HG02852 (cell line): ENCODE measurements around the gene GOLGA8O.
"Not testable (repeated sequence)": the region's sequence is repeated elsewhere in the genome, so short reads cannot be mapped to it uniquely, and the experiment has no call there.

ENCODE experiments used
- ATAC-seq: cut with Tn5 transposase; IDR thresholded peaks from one replicate; pipeline ENCODE4 v1.9.1; 2021; ENCODE audit warnings: mild to moderate bottlenecking, moderate library complexity; ENCODE audit not compliant: unreplicated experiment

GOLGA8O gene, protein sequence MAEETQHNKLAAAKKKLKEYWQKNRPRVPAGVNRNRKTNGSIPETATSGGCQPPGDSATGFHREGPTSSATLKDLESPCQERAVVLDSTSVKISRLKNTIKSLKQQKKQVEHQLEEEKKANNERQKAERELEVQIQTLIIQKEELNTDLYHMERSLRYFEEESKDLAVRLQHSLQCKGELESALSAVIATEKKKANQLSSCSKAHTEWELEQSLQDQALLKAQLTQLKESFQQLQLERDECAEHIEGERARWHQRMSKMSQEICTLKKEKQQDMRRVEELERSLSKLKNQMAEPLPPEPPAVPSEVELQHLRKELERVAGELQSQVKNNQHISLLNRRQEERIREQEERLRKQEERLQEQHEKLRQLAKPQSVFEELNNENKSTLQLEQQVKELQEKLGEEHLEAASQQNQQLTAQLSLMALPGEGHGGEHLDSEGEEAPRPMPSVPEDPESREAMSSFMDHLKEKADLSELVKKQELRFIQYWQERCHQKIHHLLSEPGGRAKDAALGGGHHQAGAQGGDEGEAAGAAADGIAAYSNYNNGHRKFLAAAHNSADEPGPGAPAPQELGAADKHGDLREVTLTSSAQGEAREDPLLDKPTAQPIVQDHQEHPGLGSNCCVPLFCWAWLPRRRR

DNA sequence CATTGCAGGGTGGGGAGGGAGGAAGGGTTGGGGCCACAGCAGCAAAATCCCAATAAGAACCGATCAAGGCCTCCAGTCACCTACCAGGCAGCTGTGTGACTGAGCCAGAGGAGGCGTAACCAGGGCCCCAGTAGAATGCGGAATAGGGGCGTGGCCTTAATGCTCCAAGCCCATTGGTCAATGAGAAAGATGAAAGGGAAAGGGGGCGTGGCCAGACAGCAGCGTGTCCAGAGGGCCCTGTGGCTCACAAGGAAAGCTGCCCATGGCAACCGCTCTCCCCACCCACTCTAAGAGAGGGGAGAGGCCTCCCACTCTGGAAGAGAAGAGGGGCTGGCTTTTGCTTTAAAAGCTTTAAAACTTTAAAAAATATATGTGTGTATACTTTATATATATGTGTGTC is at the start of gene GOLGA8O:
GOLGA8O (minus strand) TSS at position 101 of the 400 bp plus-strand sequence; CDS start at position 3, 98 bp downstream.
- not testable (repeated sequence) for ATAC-seq

DNA sequence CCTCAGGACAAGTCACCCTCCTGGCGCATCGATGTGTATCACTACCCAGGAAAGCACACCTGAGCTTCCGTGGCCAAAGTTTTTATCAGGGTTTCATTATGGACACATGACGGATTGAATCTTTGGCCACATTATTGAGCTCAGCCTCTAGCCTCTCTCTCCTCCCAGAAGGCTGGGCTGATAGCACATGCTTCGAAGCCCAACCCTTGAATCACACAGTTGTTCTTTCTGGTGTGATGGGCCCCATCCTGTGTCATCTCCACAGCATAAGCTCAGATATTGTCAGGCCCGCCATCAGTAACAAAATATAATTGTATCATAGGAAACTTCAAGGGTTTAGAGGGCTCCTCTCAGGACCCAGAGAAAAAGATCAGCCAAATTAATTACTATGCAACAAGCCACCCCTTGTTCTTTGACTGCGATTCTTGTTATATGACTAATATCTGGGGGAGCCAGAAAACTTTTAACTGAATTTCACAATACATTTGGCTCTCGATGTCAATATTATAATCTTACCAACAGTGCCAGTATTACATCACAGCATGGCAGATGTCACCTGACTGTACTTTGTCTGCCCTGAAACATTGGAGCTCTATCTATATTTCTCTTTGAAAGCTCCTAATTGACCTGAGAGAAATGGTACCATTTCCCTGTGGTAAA is 48.8 kb upstream of the GOLGA8O start:
- not testable (repeated sequence) for ATAC-seq

DNA sequence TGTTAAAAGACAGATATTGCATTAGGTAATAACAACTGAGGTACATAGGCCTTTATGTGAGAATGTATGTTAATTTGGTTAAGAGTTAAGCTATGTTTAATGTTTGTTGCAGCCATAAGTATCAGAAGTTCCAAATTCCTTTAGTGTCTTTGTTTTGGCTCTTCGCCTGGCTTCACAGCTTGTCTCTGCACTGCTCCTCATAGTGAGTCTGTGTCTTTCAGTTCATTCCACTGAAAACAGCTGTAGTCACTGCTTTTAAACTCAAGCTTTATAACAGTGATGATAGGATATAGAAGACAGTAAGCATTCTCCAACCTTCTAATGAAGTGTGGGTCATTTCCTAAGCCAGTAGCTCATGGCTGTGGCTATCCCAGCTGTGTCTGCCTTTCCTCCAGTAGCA is 47.5 kb upstream of the GOLGA8O start:
- not testable (repeated sequence) for ATAC-seq

DNA sequence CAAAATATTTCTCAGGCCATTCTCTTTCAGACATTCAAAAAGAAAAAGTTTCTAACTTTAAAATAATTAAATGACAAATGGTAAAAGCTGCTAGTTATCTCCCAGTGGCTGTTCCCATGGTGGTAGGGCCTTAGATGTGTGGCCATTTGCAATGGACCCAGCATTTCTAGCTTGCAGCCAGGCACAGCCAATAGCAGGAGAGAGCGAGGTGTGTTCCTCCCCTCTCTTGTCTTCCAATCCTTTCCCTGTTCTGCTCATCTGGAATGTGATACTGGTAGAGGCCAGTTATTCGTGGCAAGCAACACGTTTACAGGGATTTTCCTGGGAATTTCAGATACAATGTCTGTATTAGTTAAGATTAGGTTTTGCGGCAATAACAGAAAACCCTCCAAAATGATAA is 37.3 kb upstream of the GOLGA8O start:
- ATAC-seq: not testable (repeated sequence)

DNA sequence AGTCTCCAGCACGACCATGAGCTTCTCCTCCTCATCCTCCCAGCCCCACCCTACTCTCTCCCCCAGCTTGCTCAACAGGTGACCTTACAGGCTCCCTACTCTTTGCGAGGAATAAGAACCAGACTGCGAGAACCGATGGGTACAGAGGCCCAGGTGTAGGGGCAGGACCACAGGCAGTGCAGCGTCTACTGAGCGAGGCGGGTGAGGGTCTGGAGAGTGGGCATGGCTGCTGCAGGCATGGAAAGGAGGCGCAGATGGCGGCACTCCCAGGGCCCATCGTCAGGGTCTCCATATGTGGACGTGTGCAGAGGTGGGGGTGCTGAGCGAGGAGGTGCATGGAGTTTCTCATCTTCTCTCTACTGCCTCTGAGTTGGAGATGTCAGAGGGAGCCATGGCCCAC is 31.0 kb upstream of the GOLGA8O start:
- ATAC-seq: not testable (repeated sequence)

DNA sequence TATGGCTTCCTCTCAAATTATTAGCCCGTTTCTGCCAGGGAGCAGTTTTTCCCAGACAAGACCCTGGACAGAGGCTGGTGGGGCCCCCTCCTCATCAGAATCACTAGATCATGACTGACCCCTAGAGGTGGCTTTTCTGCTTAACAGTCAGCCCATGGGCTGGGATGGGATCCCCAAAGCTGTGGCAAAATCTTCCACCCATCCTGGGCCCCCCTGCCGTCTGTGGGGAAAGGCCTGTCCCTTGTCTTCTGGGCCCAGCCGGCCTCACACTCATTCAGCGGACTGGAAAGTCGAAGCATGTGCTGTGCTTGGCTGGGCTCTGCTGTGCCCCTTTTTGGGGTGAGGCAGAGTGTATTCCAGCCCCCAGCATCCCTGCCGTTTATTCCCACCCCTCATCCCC is 27.9 kb upstream of the GOLGA8O start:
- ATAC-seq: not testable (repeated sequence)

DNA sequence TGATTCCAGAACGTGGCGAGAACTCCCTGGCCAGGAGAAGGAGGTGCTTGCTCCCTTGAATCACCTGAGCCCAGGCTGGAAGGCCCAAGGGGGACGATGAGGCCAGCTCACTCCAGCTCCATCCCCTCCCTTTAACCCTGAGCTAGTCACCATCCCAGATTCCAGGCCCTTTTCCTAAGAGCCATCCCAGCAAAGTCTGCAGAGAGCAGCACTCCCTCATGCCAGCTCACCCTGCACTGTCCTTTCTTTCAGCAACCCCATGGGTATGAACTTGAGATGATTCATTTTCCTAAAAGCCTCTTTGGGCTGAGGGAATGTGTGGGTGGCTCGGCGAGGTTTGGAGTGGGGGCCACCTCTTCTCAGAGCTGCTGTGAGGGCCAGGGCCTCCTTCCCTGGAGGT is 26.2 kb upstream of the GOLGA8O start:
- ATAC-seq: not testable (repeated sequence)

DNA sequence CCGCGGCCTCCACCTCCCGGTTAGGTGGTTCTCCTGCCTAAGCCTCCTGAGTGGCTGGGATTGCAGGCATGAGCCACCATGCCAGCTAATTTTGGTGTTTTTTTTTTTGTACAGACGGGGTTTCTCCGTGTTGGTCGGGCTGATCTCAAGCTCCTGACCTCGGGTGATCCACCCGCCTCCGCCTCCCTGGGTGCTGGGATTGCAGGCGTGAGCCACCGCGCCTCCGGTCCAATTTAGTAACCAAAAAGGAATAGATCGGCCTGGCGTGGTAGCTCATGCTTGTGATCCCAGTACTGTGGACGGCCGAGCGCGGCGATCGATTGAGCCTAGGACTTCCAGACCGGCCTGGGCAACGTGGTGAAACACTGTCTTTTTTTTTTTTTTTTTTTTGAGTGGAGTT is 12.6 kb upstream of the GOLGA8O start:
- ATAC-seq: not testable (repeated sequence)

DNA sequence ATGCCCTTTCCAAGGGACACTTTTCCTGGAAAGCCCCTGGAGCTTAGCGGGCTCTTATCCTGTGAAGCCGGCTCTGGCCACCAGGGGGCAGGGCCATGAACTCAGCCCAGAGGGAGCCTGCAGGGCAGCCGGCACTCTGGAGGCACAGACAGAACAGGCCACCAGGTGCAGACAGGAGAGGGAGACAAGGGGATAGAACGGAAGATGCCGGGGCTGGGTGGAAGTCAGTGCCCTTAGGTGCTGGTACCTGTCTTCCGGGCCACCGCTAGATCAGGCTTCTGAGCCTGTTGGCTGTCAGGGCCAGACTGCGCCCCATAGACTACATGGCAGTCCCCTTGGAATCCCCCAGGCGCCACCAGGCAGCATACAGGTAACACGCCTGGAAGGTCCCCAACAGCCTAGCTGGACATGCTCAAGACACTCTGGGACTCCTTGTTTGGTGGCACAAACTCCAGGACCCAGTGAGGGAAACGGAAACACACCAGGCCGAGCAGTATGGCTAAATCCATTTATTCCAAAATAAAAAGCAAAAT is 14.9 kb downstream of the GOLGA8O start:
- not testable (repeated sequence) for ATAC-seq

DNA sequence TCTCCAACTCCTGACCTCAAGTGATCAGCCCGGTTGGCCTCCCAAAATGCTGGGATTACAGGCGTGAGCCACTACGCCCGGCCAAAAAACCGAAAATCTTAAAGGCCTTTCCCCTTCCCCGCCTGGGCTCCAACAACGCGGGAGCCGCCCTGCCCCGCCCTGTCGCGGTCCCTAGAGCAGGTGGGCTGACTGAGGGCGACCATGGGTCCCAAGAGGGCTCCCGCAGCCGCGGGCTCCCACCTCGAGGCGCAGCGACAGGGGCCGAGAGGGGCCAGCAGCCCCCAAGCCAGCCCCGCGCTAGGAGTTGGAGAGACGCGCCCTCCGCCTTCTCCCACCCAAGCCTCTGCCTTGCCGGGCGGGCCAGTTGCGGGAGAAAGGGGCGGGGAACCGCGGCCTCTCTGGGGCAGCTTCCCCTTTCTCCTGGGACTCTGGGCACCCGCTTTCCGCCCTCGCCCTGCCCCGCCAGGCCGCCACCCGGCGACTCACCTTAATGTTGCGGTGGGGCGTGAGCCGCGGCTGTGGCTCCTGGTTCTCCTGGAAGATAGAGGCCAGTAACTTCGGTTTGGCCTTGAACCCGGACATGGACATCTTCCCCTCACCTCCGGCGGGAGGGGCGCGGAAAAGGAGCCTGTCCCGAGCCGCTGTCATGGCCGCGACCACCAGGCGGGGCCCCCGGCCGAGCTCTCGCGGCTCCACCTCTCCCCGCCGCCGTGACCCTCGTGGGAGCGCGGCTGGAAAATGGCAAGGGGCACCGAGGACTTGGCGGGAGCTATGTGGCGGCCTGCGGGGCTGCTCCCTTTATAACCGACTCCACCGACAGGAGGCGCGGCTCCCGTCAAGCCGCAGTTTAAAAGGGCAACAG is 21.1 kb downstream of the GOLGA8O start:
- not testable (repeated sequence) for ATAC-seq

DNA sequence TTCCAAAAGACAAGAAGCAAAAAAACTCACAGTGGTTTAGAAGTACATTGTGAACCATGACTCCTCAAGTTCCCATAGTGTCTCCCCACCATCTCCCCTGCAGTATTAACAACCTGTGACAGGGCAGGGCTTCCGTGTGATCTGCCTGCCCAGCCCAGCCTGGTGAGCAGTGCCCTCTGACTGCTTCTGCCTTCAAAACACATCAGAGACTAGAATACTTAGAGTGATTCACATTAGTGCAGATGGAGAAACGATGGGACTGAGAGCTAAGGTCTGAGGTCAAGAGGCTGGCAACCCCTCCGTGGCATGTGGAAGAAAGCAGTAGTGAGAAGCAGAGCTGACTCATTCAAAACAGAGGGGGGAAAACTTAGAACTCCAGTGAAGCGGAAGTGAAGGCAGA is 27.8 kb downstream of the GOLGA8O start:
- not testable (repeated sequence) for ATAC-seq

DNA sequence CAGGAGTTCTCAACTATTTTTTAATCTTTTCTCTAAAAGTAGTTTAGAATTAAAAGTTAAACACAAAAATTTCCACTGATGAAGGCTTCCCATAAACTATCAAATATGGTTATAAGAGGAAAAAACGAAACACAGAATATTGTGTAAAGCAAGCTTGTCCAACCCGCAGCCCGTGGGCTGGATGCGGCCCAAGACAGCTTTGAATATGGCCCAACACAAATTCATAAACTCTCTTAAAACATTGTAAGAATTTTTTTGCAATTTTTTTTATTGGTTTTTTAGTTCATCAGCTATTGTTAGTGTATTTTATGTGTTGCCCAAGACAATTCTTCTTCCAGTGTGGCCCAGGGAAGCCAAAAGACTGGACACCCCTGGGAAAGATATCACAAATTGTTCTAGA is 28.9 kb downstream of the GOLGA8O start:
- not testable (repeated sequence) for ATAC-seq

DNA sequence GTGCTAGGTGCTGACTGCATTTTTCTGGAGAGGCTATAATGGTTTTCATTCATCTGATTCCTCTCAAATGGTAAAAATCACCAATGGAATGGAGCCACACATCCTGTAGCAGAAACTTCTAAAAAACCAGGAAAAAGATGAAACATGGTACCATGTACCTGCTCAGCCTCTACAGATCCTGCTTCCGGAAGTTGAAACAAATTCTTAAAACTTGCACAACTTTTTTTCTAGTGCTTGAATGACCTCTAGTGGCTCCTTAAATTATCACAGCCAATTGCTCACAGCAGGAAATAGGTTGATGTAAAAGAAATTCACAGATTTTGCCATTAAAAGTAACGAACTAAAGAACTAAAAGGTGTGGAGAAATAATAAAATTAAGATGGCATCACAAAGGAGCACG is 47.5 kb downstream of the GOLGA8O start:
- ATAC-seq: not testable (repeated sequence)

DNA sequence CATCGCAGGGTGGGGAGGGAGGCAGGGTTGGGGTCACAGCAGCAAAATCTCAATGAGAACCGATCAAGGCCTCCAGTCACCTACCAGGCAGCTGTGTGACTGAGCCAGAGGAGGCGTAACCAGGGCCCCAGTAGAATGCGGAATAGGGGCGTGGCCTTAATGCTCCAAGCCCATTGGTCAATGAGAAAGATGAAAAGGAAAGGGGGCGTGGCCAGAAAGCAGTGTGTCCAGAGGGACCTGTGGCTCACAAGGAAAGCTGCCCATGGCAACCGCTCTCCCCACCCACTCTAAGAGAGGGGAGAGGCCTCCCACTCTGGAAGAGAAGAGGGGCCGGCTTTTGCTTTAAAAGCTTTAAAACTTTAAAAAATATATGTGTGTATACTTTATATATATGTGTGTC is 52.2 kb downstream of the GOLGA8O start, which contains the start of gene GOLGA8K:
GOLGA8K (minus strand) TSS at position 101 of the 400 bp plus-strand sequence; CDS start at position 3, 98 bp downstream.
- not testable (repeated sequence) for ATAC-seq

DNA sequence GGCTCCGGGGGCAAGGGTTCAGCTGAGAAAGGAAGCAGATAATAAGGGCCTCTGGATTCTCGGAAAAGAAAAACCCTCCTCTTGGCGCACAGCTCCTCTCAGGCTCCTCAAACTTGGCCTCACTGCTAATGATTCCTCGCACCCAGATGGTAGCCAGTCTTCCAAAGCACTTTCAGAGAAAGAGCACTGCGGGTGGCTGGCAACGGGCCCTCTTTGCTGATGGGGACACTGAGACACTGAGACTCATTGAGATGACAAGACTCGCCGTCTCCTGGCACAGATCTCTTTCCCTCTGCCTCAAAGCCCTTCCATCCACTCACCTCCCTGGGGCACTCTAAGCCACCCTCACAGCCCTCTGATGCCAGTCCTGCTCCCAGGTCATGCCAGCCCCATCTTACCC is 58.9 kb downstream of the GOLGA8O start:
- not testable (repeated sequence) for ATAC-seq
